ENCODE measurements around the gene VWA5A. TPM values are rescaled to one million over a fixed set of nuclear protein-coding genes. Genes with fewer than 3 reads are reported as not detected.
"Not testable (repeated sequence)": the region's sequence is repeated elsewhere in the genome, so short reads cannot be mapped to it uniquely, and the experiment has no call there.

Gene VWA5A
- total RNA-seq, 2 experiments from 2014 or later = 3.3 to 3.8 TPM

GRCh38 chr11:124127134-124127533 is 11.9 kb downstream of the VWA5A start:
- H3K36me3 Mint-ChIP-seq (ENCODE audit: low read depth); CTCF ChIA-PET; H3K27me3 Mint-ChIP-seq (ENCODE audit: low read depth); DNase-seq; H3K9me3 Mint-ChIP-seq (ENCODE audit: insufficient read depth); ATAC-seq; H3K4me3 Mint-ChIP-seq; H3K4me1 Mint-ChIP-seq (ENCODE audit: low read depth); H3K27ac Mint-ChIP-seq: not testable (repeated sequence)
- POLR2A ChIA-PET = interaction anchor here (0.6 kb wide), 1 partner anchor 511 kb away, joined by 3 read pairs; no protein-coding TSS in a partner anchor

GRCh38 chr11:124143034-124143433 is 27.8 kb downstream of the VWA5A start:
- no peaks in the 10 kb centered on the region for H3K9me3 Mint-ChIP-seq (ENCODE audit: insufficient read depth)
- DNase-seq (no peak), ATAC-seq (no peak)
- H3K36me3 Mint-ChIP-seq (ENCODE audit: low read depth) = no peaks in the 10 kb centered on the region
- POLR2A ChIA-PET = no interaction called here
- no peak overlapping the region for H3K27ac Mint-ChIP-seq
- H3K4me1 Mint-ChIP-seq (ENCODE audit: low read depth) = no peaks in the 10 kb centered on the region
- CTCF ChIA-PET = no interaction called here
- no peak overlapping the region for H3K4me3 Mint-ChIP-seq
- peaks cover 2% of the 10 kb centered on the region for H3K27me3 Mint-ChIP-seq (ENCODE audit: low read depth)

GRCh38 chr11:124147951-124148350 is 32.7 kb downstream of the VWA5A start:
- ATAC-seq = no peak
- no peak for DNase-seq
- Mint-ChIP-seq H3K27me3 (ENCODE audit: low read depth) (no peaks in the 10 kb centered on the region), H3K36me3 (ENCODE audit: low read depth) (no peaks in the 10 kb centered on the region), H3K4me1 (ENCODE audit: low read depth) (no peaks in the 10 kb centered on the region), H3K9me3 (ENCODE audit: insufficient read depth) (no peaks in the 10 kb centered on the region), H3K4me3 (no peak overlapping the region), H3K27ac (no peak overlapping the region)
- ChIA-PET POLR2A (no interaction called here), CTCF (no interaction called here)

- DNase-seq = no peak
- Mint-ChIP-seq H3K9me3 (ENCODE audit: insufficient read depth) (no peaks in the 10 kb centered on the region), H3K4me1 (ENCODE audit: low read depth) (no peaks in the 10 kb centered on the region), H3K36me3 (ENCODE audit: low read depth) (no peaks in the 10 kb centered on the region), H3K27me3 (ENCODE audit: low read depth) (no peaks in the 10 kb centered on the region), H3K4me3 (no peak overlapping the region), H3K27ac (no peak overlapping the region)
- CTCF ChIA-PET = no interaction called here
- ATAC-seq = no peak
- POLR2A ChIA-PET = no interaction called here
Measured at GRCh38 chr11:124150684-124151083, 35.4 kb downstream of the VWA5A start.

GRCh38 chr11:124152770-124153407 is 37.6 kb downstream of the VWA5A start:
- H3K4me1 Mint-ChIP-seq (ENCODE audit: low read depth) = no peaks in the 10 kb centered on the region
- POLR2A ChIA-PET = no interaction called here
- CTCF ChIA-PET = interaction anchor here (1.1 kb wide), 1 partner anchor 81 kb away, joined by 4 read pairs; no protein-coding TSS in a partner anchor

GRCh38 chr11:124153821-124154220 is 38.6 kb downstream of the VWA5A start:
- Mint-ChIP-seq H3K9me3 (ENCODE audit: insufficient read depth) (no peaks in the 10 kb centered on the region), H3K4me3 (no peak overlapping the region), H3K4me1 (ENCODE audit: low read depth) (no peaks in the 10 kb centered on the region), H3K36me3 (ENCODE audit: low read depth) (no peaks in the 10 kb centered on the region), H3K27ac (no peak overlapping the region), H3K27me3 (ENCODE audit: low read depth) (no peaks in the 10 kb centered on the region)
- POLR2A ChIA-PET = no interaction called here
- CTCF ChIA-PET = interaction anchor here (0.9 kb wide), 1 partner anchor 9 kb away, joined by 3 read pairs; no protein-coding TSS in a partner anchor
- DNase-seq (no peak), ATAC-seq (no peak)

More at GRCh38 chr11:124152770-124153407, 37.6 kb downstream of the VWA5A start:
- ATAC-seq (no peak), DNase-seq (no peak)
- H3K36me3 Mint-ChIP-seq (ENCODE audit: low read depth) = no peaks in the 10 kb centered on the region
- no peaks in the 10 kb centered on the region for H3K27me3 Mint-ChIP-seq (ENCODE audit: low read depth)
- no peak overlapping the region for H3K27ac Mint-ChIP-seq
- H3K4me3 Mint-ChIP-seq = no peak overlapping the region
- H3K9me3 Mint-ChIP-seq (ENCODE audit: insufficient read depth) = no peaks in the 10 kb centered on the region

- Mint-ChIP-seq H3K4me1 (ENCODE audit: low read depth) (no peaks in the 10 kb centered on the region), H3K4me3 (no peak overlapping the region), H3K27me3 (ENCODE audit: low read depth) (peaks cover 2% of the 10 kb centered on the region), H3K9me3 (ENCODE audit: insufficient read depth) (no peaks in the 10 kb centered on the region), H3K36me3 (ENCODE audit: low read depth) (no peaks in the 10 kb centered on the region), H3K27ac (no peak overlapping the region)
- no peak for ATAC-seq
- DNase-seq = no peak
- POLR2A ChIA-PET = no interaction called here
- CTCF ChIA-PET = interaction anchor here (1.0 kb wide), 1 partner anchor 88 kb away, joined by 3 read pairs; no protein-coding TSS in a partner anchor
Measured at GRCh38 chr11:124159481-124159880, 44.2 kb downstream of the VWA5A start.

- peaks cover 2% of the 10 kb centered on the region for H3K27me3 Mint-ChIP-seq (ENCODE audit: low read depth)
- ATAC-seq (no peak), DNase-seq (no peak)
- no peaks in the 10 kb centered on the region for H3K36me3 Mint-ChIP-seq (ENCODE audit: low read depth)
- H3K4me1 Mint-ChIP-seq (ENCODE audit: low read depth) = no peaks in the 10 kb centered on the region
- no peak overlapping the region for H3K27ac Mint-ChIP-seq
- H3K4me3 Mint-ChIP-seq = no peak overlapping the region
- ChIA-PET CTCF (interaction anchor here (1.4 kb wide), 1 partner anchor 89 kb away, joined by 3 read pairs; no protein-coding TSS in a partner anchor), POLR2A (no interaction called here)
- H3K9me3 Mint-ChIP-seq (ENCODE audit: insufficient read depth) = no peaks in the 10 kb centered on the region
Measured at GRCh38 chr11:124160986-124161385, 45.7 kb downstream of the VWA5A start.

- Mint-ChIP-seq H3K36me3 (ENCODE audit: low read depth) (no peaks in the 10 kb centered on the region), H3K27ac (no peak overlapping the region), H3K9me3 (ENCODE audit: insufficient read depth) (no peaks in the 10 kb centered on the region), H3K4me1 (ENCODE audit: low read depth) (no peaks in the 10 kb centered on the region), H3K27me3 (ENCODE audit: low read depth) (peaks cover 2% of the 10 kb centered on the region), H3K4me3 (no peak overlapping the region)
- ChIA-PET POLR2A (no interaction called here), CTCF (no interaction called here)
- ATAC-seq = no peak
- DNase-seq = no peak
Measured at GRCh38 chr11:124167826-124168231, 52.6 kb downstream of the VWA5A start.

- H3K27ac Mint-ChIP-seq = no peak overlapping the region
- CTCF ChIA-PET = interaction anchor here (1.0 kb wide), 1 partner anchor 97 kb away, joined by 3 read pairs; no protein-coding TSS in a partner anchor
- H3K9me3 Mint-ChIP-seq (ENCODE audit: insufficient read depth) = no peaks in the 10 kb centered on the region
- DNase-seq (no peak), ATAC-seq (no peak)
- H3K36me3 Mint-ChIP-seq (ENCODE audit: low read depth) = no peaks in the 10 kb centered on the region
- POLR2A ChIA-PET = interaction anchor here (0.5 kb wide), 1 partner anchor 18 kb away, joined by 3 read pairs; no protein-coding TSS in a partner anchor
- H3K27me3 Mint-ChIP-seq (ENCODE audit: low read depth) = no peaks in the 10 kb centered on the region
- no peaks in the 10 kb centered on the region for H3K4me1 Mint-ChIP-seq (ENCODE audit: low read depth)
- no peak overlapping the region for H3K4me3 Mint-ChIP-seq
Measured at GRCh38 chr11:124168796-124169195, 53.5 kb downstream of the VWA5A start.

GRCh38 chr11:124170315-124170714 is 55.1 kb downstream of the VWA5A start:
- H3K4me1 Mint-ChIP-seq (ENCODE audit: low read depth); H3K9me3 Mint-ChIP-seq (ENCODE audit: insufficient read depth); H3K36me3 Mint-ChIP-seq (ENCODE audit: low read depth); DNase-seq; H3K4me3 Mint-ChIP-seq; H3K27ac Mint-ChIP-seq; POLR2A ChIA-PET; ATAC-seq; H3K27me3 Mint-ChIP-seq (ENCODE audit: low read depth); CTCF ChIA-PET: not testable (repeated sequence)

GRCh38 chr11:124170801-124171586 is 55.7 kb downstream of the VWA5A start:
- POLR2A ChIA-PET = no interaction called here
- H3K4me3 Mint-ChIP-seq = no peak overlapping the region
- H3K4me1 Mint-ChIP-seq (ENCODE audit: low read depth) = no peaks in the 10 kb centered on the region
- ATAC-seq (no peak), DNase-seq (no peak)
- no peaks in the 10 kb centered on the region for H3K27me3 Mint-ChIP-seq (ENCODE audit: low read depth)
- H3K9me3 Mint-ChIP-seq (ENCODE audit: insufficient read depth) = no peaks in the 10 kb centered on the region
- CTCF ChIA-PET = no interaction called here
- no peaks in the 10 kb centered on the region for H3K36me3 Mint-ChIP-seq (ENCODE audit: low read depth)
- no peak overlapping the region for H3K27ac Mint-ChIP-seq
